Measurements from ENCODE around the gene KRT33A.
"Not testable (repeated sequence)": the region's sequence is repeated elsewhere in the genome, so short reads cannot be mapped to it uniquely, and the experiment has no call there.

KRT33A gene

DNA sequence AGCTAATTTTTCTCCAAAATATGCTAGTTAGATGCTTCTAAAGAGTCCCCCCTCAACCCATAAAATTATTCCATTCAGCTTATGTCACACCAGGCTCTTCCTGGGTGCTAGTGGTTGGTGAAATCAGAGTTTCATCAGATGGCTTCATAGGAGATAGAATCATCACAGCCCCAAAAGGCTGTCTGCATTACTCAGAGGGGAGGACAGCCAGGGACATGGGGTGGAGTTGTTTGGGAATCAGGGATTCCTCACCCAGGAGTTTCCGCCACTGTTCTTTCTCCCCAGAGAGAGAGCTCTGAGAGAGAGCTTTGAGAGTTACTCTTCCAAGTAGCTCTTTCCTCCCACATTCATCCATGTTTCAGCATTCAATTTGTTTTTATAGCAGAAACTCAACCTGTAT lies 31.8 kb upstream of the KRT33A start:
- ATAC-seq, result no peak

GRCh38 chr17:41381943-41382342 lies 31.3 kb upstream of the KRT33A start, which contains the start of gene KRT34:
Gene KRT34 (minus strand): TSS chr17:41382306. CDS start chr17:41382246, 60 bp downstream.
- ATAC-seq, result not testable (repeated sequence)

More for the DNA sequence above, 31.8 kb upstream of the KRT33A start:
- TF ChIP-seq ZNF8 (CRISPR knock-in tag; IDR thresholded peaks at IDR 0.05), result no peak
- TF ChIP-seq TCF4 (CRISPR knock-in tag; IDR thresholded peaks at IDR 0.05; ENCODE audit: borderline replicate concordance), result no peak
- no peak for TF ChIP-seq SNAI2 (CRISPR knock-in tag; IDR thresholded peaks at IDR 0.05)

- ATAC-seq, result not testable (repeated sequence)
These were observed 29.5 kb upstream of the KRT33A start for GRCh38 chr17:41380091-41380490.

- TF ChIP-seq ARNTL (CRISPR knock-in tag; IDR thresholded peaks at IDR 0.05; ENCODE audit: borderline replicate concordance, low read depth) (no peak), ZNF565 (CRISPR knock-in tag; conservative IDR thresholded peaks at IDR 0.05; ENCODE audit: low read depth) (no peak), SNAI2 (CRISPR knock-in tag; IDR thresholded peaks at IDR 0.05) (no peak), GLIS3 (CRISPR knock-in tag; IDR thresholded peaks at IDR 0.05) (no peak), ZNF70 (CRISPR knock-in tag; IDR thresholded peaks at IDR 0.05) (no peak), ESRRG (CRISPR knock-in tag; IDR thresholded peaks at IDR 0.05) (no peak), ZFP3 (CRISPR knock-in tag; IDR thresholded peaks at IDR 0.05) (no peak), ISL1 (CRISPR knock-in tag; IDR thresholded peaks at IDR 0.05) (no peak), PPARA (CRISPR knock-in tag; IDR thresholded peaks at IDR 0.05; ENCODE audit: borderline replicate concordance) (no peak), POU6F1 (CRISPR knock-in tag; IDR thresholded peaks at IDR 0.05; ENCODE audit: borderline replicate concordance, low read depth) (no peak), OSR1 (CRISPR knock-in tag; IDR thresholded peaks at IDR 0.05) (no peak), PATZ1 (CRISPR knock-in tag; IDR thresholded peaks at IDR 0.05; ENCODE audit: borderline replicate concordance) (no peak), BACH2 (CRISPR knock-in tag; IDR thresholded peaks at IDR 0.05; ENCODE audit: borderline replicate concordance) (no peak), TCF4 (CRISPR knock-in tag; IDR thresholded peaks at IDR 0.05; ENCODE audit: borderline replicate concordance) (no peak)
- TF ChIP-seq, protein P1, sequence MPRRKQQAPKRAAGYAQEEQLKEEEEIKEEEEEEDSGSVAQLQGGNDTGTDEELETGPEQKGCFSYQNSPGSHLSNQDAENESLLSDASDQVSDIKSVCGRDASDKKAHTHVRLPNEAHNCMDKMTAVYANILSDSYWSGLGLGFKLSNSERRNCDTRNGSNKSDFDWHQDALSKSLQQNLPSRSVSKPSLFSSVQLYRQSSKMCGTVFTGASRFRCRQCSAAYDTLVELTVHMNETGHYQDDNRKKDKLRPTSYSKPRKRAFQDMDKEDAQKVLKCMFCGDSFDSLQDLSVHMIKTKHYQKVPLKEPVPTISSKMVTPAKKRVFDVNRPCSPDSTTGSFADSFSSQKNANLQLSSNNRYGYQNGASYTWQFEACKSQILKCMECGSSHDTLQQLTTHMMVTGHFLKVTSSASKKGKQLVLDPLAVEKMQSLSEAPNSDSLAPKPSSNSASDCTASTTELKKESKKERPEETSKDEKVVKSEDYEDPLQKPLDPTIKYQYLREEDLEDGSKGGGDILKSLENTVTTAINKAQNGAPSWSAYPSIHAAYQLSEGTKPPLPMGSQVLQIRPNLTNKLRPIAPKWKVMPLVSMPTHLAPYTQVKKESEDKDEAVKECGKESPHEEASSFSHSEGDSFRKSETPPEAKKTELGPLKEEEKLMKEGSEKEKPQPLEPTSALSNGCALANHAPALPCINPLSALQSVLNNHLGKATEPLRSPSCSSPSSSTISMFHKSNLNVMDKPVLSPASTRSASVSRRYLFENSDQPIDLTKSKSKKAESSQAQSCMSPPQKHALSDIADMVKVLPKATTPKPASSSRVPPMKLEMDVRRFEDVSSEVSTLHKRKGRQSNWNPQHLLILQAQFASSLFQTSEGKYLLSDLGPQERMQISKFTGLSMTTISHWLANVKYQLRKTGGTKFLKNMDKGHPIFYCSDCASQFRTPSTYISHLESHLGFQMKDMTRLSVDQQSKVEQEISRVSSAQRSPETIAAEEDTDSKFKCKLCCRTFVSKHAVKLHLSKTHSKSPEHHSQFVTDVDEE (CRISPR knock-in tag; IDR thresholded peaks at IDR 0.05), result no peak
- TF ChIP-seq, protein P2, sequence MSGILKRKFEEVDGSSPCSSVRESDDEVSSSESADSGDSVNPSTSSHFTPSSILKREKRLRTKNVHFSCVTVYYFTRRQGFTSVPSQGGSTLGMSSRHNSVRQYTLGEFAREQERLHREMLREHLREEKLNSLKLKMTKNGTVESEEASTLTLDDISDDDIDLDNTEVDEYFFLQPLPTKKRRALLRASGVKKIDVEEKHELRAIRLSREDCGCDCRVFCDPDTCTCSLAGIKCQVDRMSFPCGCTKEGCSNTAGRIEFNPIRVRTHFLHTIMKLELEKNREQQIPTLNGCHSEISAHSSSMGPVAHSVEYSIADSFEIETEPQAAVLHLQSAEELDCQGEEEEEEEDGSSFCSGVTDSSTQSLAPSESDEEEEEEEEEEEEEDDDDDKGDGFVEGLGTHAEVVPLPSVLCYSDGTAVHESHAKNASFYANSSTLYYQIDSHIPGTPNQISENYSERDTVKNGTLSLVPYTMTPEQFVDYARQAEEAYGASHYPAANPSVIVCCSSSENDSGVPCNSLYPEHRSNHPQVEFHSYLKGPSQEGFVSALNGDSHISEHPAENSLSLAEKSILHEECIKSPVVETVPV (CRISPR knock-in tag; IDR thresholded peaks at IDR 0.05), result no peak
- ATAC-seq, result no peak
These were observed 26.9 kb upstream of the KRT33A start for GRCh38 chr17:41377546-41377945.

- no peak for ATAC-seq
- TF ChIP-seq ZC3H10 (CRISPR knock-in tag; IDR thresholded peaks at IDR 0.05) (no peak), TOX (CRISPR knock-in tag; IDR thresholded peaks at IDR 0.05; ENCODE audit: borderline replicate concordance) (no peak), ARNTL (CRISPR knock-in tag; IDR thresholded peaks at IDR 0.05; ENCODE audit: borderline replicate concordance, low read depth) (no peak), POU6F1 (CRISPR knock-in tag; IDR thresholded peaks at IDR 0.05; ENCODE audit: borderline replicate concordance, low read depth) (no peak), BACH2 (CRISPR knock-in tag; IDR thresholded peaks at IDR 0.05; ENCODE audit: borderline replicate concordance) (no peak), ZNF565 (CRISPR knock-in tag; conservative IDR thresholded peaks at IDR 0.05; ENCODE audit: low read depth) (no peak), RARB (CRISPR knock-in tag; IDR thresholded peaks at IDR 0.05) (no peak), ZFP3 (CRISPR knock-in tag; IDR thresholded peaks at IDR 0.05) (no peak), ISL1 (CRISPR knock-in tag; IDR thresholded peaks at IDR 0.05) (no peak), PATZ1 (CRISPR knock-in tag; IDR thresholded peaks at IDR 0.05; ENCODE audit: borderline replicate concordance) (no peak), ZFP30 (CRISPR knock-in tag; IDR thresholded peaks at IDR 0.05) (no peak)
These were observed 19.1 kb upstream of the KRT33A start, which contains the start of gene KRT33B for GRCh38 chr17:41369713-41370112. Gene KRT33B (minus strand): TSS chr17:41369813. CDS start chr17:41369750, 63 bp downstream.

All from SK-N-SH treated with all-trans-retinoic acid at 6 μM for 48 hours (cell line).